Pancreas (tissue), 10 donors: ENCODE results near the gene HHAT. TPM values are rescaled to one million over a fixed set of nuclear protein-coding genes. Genes with fewer than 3 reads are reported as not detected.

Experiments used
- ATAC-seq, 4 donors: fragments of 200-7000 bp; cut with Tn5 transposase; one replicate each; pipeline versions ENCODE4 v1.8.0 to v1.9.1; 2020; ENCODE audit warnings: mild to moderate bottlenecking in 4 of 4, moderate library complexity in 4 of 4
- DNase-seq, 6 donors: peaks; one replicate each; pipeline ENCODE4 v3.0.0-alpha.2; 2020
- FAIRE-seq: peaks from 2 replicates; lab custom pipeline; 2012; peaks lifted over from hg19 to GRCh38; lab: Jason Lieb, UNC
- H3K27ac ChIP-seq, 4 donors: fragments of 200-600 bp; sonication (generic); 1 replicate in 3 of 4; 2 replicates in 1 of 4; pipeline versions ENCODE4 v1.5.0 to v1.8.0; 2020
- H3K27me3 ChIP-seq, 4 donors: fragments of 200-600 bp; one replicate each; pipeline ENCODE4 v1.8.0; 2021
- H3K36me3 ChIP-seq, 3 donors: fragments of 200-600 bp; sonication (generic) in 1 of 3; one replicate each; pipeline versions ENCODE4 v1.5.0 to v1.8.0; 2020 to 2021
- H3K4me1 ChIP-seq, 3 donors: fragments of 200-600 bp; one replicate each; pipeline ENCODE4 v1.8.0; 2021
- H3K4me3 ChIP-seq, 4 donors: fragments of 200-600 bp; sonication (generic) in 2 of 4; one replicate each; pipeline versions ENCODE4 v1.5.0 to v1.8.0; 2020 to 2021
- H3K9me3 ChIP-seq, 4 donors: fragments of 200-600 bp; one replicate each; pipeline ENCODE4 v1.8.0; 2021
- WGBS, 2 donors: extraction: QIAGEN DNeasy Blood & Tissue Kit; methylation state at CpG; one replicate each; pipeline ENCODE4 v1.1.7; 2013; 5-methylcytosine and 5-hydroxymethylcytosine counted together
- intact Hi-C, 3 donors: fragments of 100-400 bp; cut with DNase I; formaldehyde crosslinking; loops; one replicate each; pipeline versions ENCODE4 v1.11.1 to v1.14.2; 2022
- polyA plus RNA-seq, 2 donors: library from polyadenylated mRNA; stranded (reverse); fragments of 200-250 nt; gene quantifications; one replicate each; pipeline ENCODE4 v1.2.3, GENCODE V29; 2013
- total RNA-seq, 6 donors: library from RNA; stranded (reverse); fragmentation: NEBNext Ultra II Directional in 4 of 6; extraction: Animal tissue kit (Norgen Biotek cat#: 25700) in 4 of 6; gene quantifications; one replicate each; pipeline versions ENCODE4 v1.2.1 to v1.2.4, GENCODE V29; 2021 to 2023
- TF ChIP-seq, protein P1 (sequence below), 4 donors: fragments of 200-600 bp; sonication (generic) in 3 of 4; IDR thresholded peaks; one replicate each; pipeline versions ENCODE4 v1.5.0 to v1.8.0; 2021; ENCODE audit warnings: antibody characterized with exemption in 4 of 4
- donor health status: healthy with polysubstance abuse.
- donor health status: DM: no; HTN: no; CAD: no; lungs with moderate emphysema.
- donor health status: DM: no; HTN: no; CAD: no.
- donor health status: control.
- donor health status: control.
- donor health status: Bipolar disorder and iron deficiency.
- donor health status: DM: yes; HTN: yes; CAD: no.
- donor health status: DM: no; HTN: no; CAD: no.
- donor health status: DM: no; HTN: no; CAD: no.
- donor health status: DM: yes; HTN: yes; CAD: no.

The HHAT gene
- total and polyA plus RNA-seq, 8 donors = 1.3 to 4.1 (median 2.4) TPM

DNA sequence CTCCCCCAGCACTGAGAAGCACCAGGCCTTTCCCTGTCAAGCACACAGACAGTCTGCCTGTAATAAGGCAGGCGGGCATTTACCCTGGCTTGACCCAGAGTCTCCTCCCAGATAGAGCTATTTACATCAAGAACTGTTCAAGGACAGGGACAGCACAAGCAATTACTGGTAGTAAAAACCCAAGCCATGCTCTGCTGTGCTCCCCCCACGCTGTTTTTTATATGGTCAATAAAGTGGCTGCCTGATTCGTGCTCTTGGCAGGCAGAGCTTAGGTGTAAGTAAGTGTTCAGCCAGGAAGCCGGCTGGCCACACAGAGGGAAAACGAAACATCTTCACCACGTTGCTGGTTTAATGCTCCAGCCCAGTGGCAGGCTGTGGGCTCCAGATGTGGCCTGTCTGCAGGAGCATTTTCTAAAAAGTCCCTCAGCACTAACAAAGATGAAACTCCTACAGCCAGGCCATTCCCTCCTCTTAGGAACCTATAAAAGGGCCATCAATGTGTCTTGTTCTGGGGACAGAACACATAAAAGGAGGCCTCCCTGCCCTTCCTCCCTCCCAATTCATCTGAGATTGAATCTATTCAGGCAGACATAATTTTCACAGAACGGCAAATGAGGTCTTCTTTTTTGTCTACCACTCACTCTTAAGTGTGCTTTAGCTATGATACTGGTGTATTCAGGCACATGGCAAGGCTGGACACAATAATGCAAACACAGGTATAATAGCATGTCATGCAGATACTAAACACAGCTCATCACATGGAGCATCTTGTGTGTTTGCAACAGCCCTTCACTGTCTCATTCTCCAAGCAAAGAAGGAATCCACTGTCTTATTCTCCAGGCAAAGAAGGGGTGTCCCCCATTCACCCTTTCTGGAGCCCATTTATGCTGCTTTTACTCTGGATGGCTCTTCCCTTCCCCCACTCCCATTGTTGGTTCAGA is 378.9 kb downstream of the HHAT start:
- Histone ChIP-seq H3K4me1 (no peaks in the 10 kb centered on the region), H3K27ac (no peak overlapping the region), H3K36me3 (no peaks in the 10 kb centered on the region), H3K9me3 (no peaks in the 10 kb centered on the region), H3K4me3 (no peak overlapping the region), H3K27me3 (no peaks in the 10 kb centered on the region)
- FAIRE-seq (no peak), DNase-seq (no peak), ATAC-seq (no peak)
- intact Hi-C loops = no loop called here
- WGBS, 2 donors = 61 to 62% methylated on average over 7 of the region's 7 CpGs
- TF ChIP-seq, protein P1, sequence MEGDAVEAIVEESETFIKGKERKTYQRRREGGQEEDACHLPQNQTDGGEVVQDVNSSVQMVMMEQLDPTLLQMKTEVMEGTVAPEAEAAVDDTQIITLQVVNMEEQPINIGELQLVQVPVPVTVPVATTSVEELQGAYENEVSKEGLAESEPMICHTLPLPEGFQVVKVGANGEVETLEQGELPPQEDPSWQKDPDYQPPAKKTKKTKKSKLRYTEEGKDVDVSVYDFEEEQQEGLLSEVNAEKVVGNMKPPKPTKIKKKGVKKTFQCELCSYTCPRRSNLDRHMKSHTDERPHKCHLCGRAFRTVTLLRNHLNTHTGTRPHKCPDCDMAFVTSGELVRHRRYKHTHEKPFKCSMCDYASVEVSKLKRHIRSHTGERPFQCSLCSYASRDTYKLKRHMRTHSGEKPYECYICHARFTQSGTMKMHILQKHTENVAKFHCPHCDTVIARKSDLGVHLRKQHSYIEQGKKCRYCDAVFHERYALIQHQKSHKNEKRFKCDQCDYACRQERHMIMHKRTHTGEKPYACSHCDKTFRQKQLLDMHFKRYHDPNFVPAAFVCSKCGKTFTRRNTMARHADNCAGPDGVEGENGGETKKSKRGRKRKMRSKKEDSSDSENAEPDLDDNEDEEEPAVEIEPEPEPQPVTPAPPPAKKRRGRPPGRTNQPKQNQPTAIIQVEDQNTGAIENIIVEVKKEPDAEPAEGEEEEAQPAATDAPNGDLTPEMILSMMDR (IDR thresholded peaks at IDR 0.05) = no peak

DNA sequence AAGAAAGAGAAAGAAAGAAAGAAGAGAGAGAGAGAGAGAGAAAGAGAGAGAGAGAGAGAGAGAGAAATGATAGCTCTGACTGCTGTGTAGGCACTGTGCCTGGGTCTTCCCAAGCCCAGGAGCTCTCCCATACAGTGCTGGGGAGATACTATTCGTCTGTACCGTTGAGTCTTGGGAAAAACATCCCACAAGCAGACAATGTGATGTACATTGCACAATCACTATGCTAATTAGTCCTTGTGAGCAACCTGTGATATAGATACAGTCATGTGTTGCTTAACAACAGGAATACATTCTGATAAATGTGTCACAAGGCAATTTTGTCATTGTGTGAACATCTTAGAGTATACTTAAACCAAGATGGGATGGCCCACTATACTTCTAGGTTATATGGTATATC is 381.0 kb downstream of the HHAT start:
- Histone ChIP-seq H3K27ac (no peak overlapping the region), H3K27me3 (no peaks in the 10 kb centered on the region), H3K9me3 (no peaks in the 10 kb centered on the region), H3K4me1 (no peaks in the 10 kb centered on the region), H3K36me3 (no peaks in the 10 kb centered on the region), H3K4me3 (no peak overlapping the region)
- intact Hi-C loops = no loop called here
- ATAC-seq (no peak), DNase-seq (no peak), FAIRE-seq (no peak)
- TF ChIP-seq, protein P1 (IDR thresholded peaks at IDR 0.05) = no peak
- 69 to 91% methylated on average over 2 of the region's 2 CpGs for WGBS, 2 donors

DNA sequence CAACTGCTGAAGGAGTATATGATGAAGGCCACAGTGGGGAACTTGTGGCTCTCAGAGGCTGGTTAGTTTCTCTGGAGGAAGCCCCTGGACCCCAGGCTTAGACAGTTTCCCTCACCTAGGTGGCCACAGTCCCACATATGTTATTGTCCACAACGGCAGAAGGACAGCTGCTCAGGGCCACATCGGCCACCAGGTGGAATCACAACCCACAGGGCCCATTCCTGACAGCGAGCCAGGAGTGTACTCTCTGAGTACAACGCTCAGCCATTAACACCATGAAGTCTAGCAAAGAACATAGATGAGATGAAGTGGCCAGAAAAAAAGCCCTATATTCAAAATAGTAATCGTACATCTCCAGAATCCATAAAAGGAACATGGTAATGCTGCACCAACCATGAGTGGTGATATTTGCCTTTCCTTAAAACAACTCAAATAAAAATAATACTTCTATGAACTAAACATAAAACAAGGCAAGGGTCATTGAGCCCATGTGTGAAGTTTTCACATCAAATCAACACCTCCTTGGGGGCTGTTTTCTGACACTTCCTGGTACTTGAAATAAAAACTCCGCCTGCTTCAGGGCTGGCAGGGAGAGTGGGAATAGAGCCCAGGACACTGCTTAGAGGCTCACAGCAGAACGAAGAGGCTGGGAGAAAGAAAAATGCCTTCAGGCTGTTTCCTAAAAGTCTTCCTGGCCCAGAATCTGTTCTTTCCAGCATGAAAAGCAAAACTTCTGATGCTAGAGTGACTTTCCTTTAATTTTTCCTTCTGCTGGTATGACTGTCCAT is 383.3 kb downstream of the HHAT start:
- TF ChIP-seq, protein P1 (IDR thresholded peaks at IDR 0.05) = no peak
- FAIRE-seq (no peak), DNase-seq (peak in 2 of 6 donors; percentile 18 to 39), ATAC-seq (peak in 2 of 4 donors; percentile 12 to 44)
- H3K4me1 ChIP-seq = no peaks in the 10 kb centered on the region
- no peak overlapping the region for H3K27ac ChIP-seq
- WGBS, 2 donors = 49 to 52% methylated on average over 7 of the region's 7 CpGs
- intact Hi-C loops = no loop called here
- H3K27me3 ChIP-seq = no peaks in the 10 kb centered on the region
- no peaks in the 10 kb centered on the region for H3K9me3 ChIP-seq
- H3K36me3 ChIP-seq = no peaks in the 10 kb centered on the region
- H3K4me3 ChIP-seq = no peak overlapping the region

DNA sequence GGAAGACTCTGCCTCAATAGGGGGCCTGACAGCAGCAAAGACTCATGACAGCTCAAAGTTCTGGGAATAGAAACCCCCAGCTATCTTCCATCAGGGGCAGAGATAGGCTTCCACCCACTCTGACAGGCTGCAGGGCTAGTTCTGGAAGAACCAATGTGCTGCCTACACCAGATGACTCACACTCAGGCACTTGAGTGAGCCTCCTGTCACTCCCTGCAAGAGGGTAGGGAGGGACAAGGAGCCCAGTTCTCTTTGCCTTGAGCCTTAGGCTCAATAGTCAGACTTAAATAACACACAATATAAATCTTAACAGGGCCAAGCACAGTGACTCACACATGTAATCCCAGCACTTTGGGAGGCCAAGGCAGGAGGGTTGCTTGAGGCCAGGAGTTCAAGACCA is 386.4 kb downstream of the HHAT start:
- DNase-seq = no peak
- Histone ChIP-seq H3K4me1 (no peaks in the 10 kb centered on the region), H3K4me3 (no peak overlapping the region), H3K27ac (no peak overlapping the region), H3K36me3 (no peaks in the 10 kb centered on the region), H3K27me3 (no peaks in the 10 kb centered on the region), H3K9me3 (no peaks in the 10 kb centered on the region)
- TF ChIP-seq, protein P1 (IDR thresholded peaks at IDR 0.05) = no peak
- intact Hi-C loops = no loop called here
- FAIRE-seq = no peak
- ATAC-seq = no peak
